Rectal smooth muscle tissue (tissue), 1 donor: ENCODE results near the gene TM4SF20.

ENCODE experiments used
- H3K27ac ChIP-seq: one replicate; pipeline ENCODE4 v1.7.0; 2013; ENCODE audit warnings: low read depth, low read length, inconsistent platforms
- H3K27me3 ChIP-seq: one replicate; pipeline ENCODE4 v1.7.0; 2013; ENCODE audit warnings: low read length; ENCODE audit not compliant: control insufficient read depth, insufficient read depth
- H3K36me3 ChIP-seq: one replicate; pipeline ENCODE4 v1.7.0; 2013; ENCODE audit warnings: low read length; ENCODE audit not compliant: control insufficient read depth, insufficient read depth
- H3K4me1 ChIP-seq: one replicate; pipeline ENCODE4 v1.7.0; 2013; ENCODE audit warnings: low read length; ENCODE audit not compliant: control insufficient read depth, insufficient read depth
- H3K4me3 ChIP-seq: one replicate; pipeline ENCODE4 v1.7.0; 2013; ENCODE audit warnings: low read length
- H3K9ac ChIP-seq: one replicate; pipeline ENCODE4 v1.7.0; 2013; ENCODE audit warnings: low read length

The TM4SF20 gene

GRCh38 chr2:227410191-227410590, 31.1 kb upstream of the TM4SF20 start:
- Histone ChIP-seq H3K4me1 (peaks cover 7% of the 10 kb centered on the region), H3K27me3 (no peaks in the 10 kb centered on the region), H3K36me3 (no peaks in the 10 kb centered on the region), H3K4me3 (no peak overlapping the region), H3K9ac (no peak overlapping the region), H3K27ac (no peak overlapping the region)

GRCh38 chr2:227407591-227408151, 28.6 kb upstream of the TM4SF20 start:
- no peaks in the 10 kb centered on the region for H3K27me3 ChIP-seq
- H3K27ac ChIP-seq, result no peak overlapping the region
- H3K9ac ChIP-seq, result no peak overlapping the region
- H3K4me3 ChIP-seq, result no peak overlapping the region
- H3K36me3 ChIP-seq, result no peaks in the 10 kb centered on the region
- H3K4me1 ChIP-seq, result peaks cover 7% of the 10 kb centered on the region

- Histone ChIP-seq H3K4me1 (peaks cover 7% of the 10 kb centered on the region), H3K36me3 (no peaks in the 10 kb centered on the region), H3K4me3 (no peak overlapping the region), H3K9ac (no peak overlapping the region), H3K27me3 (no peaks in the 10 kb centered on the region), H3K27ac (no peak overlapping the region)
Observed at GRCh38 chr2:227406177-227407031, 27.3 kb upstream of the TM4SF20 start.

GRCh38 chr2:227404585-227405271, 25.6 kb upstream of the TM4SF20 start:
- H3K27ac ChIP-seq, result no peak overlapping the region
- peaks cover 7% of the 10 kb centered on the region for H3K4me1 ChIP-seq
- no peaks in the 10 kb centered on the region for H3K36me3 ChIP-seq
- no peak overlapping the region for H3K4me3 ChIP-seq
- no peak overlapping the region for H3K9ac ChIP-seq
- no peaks in the 10 kb centered on the region for H3K27me3 ChIP-seq

GRCh38 chr2:227402959-227403358, 23.9 kb upstream of the TM4SF20 start:
- H3K27ac ChIP-seq, result no peak overlapping the region
- H3K27me3 ChIP-seq, result no peaks in the 10 kb centered on the region
- no peak overlapping the region for H3K4me3 ChIP-seq
- no peak overlapping the region for H3K9ac ChIP-seq
- no peaks in the 10 kb centered on the region for H3K36me3 ChIP-seq
- H3K4me1 ChIP-seq, result peaks cover 7% of the 10 kb centered on the region

- Histone ChIP-seq H3K27me3 (no peaks in the 10 kb centered on the region), H3K4me3 (no peak overlapping the region), H3K27ac (no peak overlapping the region), H3K9ac (no peak overlapping the region), H3K4me1 (peaks cover 7% of the 10 kb centered on the region), H3K36me3 (no peaks in the 10 kb centered on the region)
Observed at GRCh38 chr2:227402321-227402720, 23.2 kb upstream of the TM4SF20 start.

- Histone ChIP-seq H3K9ac (no peak overlapping the region), H3K27me3 (no peaks in the 10 kb centered on the region), H3K4me3 (no peak overlapping the region), H3K27ac (no peak overlapping the region), H3K4me1 (peaks cover 4% of the 10 kb centered on the region), H3K36me3 (no peaks in the 10 kb centered on the region)
Observed at GRCh38 chr2:227401550-227401949, 22.4 kb upstream of the TM4SF20 start.

GRCh38 chr2:227398684-227399670, 19.9 kb upstream of the TM4SF20 start:
- Histone ChIP-seq H3K27me3 (no peaks in the 10 kb centered on the region), H3K36me3 (no peaks in the 10 kb centered on the region), H3K4me1 (no peaks in the 10 kb centered on the region), H3K9ac (no peak overlapping the region), H3K4me3 (no peak overlapping the region), H3K27ac (no peak overlapping the region)

- H3K36me3 ChIP-seq, result no peaks in the 10 kb centered on the region
- no peak overlapping the region for H3K9ac ChIP-seq
- H3K4me1 ChIP-seq, result no peaks in the 10 kb centered on the region
- no peaks in the 10 kb centered on the region for H3K27me3 ChIP-seq
- H3K27ac ChIP-seq, result no peak overlapping the region
- H3K4me3 ChIP-seq, result no peak overlapping the region
Observed at GRCh38 chr2:227397562-227397961, 18.5 kb upstream of the TM4SF20 start.

GRCh38 chr2:227395556-227395955, 16.4 kb upstream of the TM4SF20 start:
- no peaks in the 10 kb centered on the region for H3K27me3 ChIP-seq
- H3K27ac ChIP-seq, result no peak overlapping the region
- no peak overlapping the region for H3K9ac ChIP-seq
- H3K4me1 ChIP-seq, result no peaks in the 10 kb centered on the region
- H3K36me3 ChIP-seq, result no peaks in the 10 kb centered on the region
- no peak overlapping the region for H3K4me3 ChIP-seq

- no peak overlapping the region for H3K4me3 ChIP-seq
- no peaks in the 10 kb centered on the region for H3K4me1 ChIP-seq
- H3K27me3 ChIP-seq, result no peaks in the 10 kb centered on the region
- no peak overlapping the region for H3K9ac ChIP-seq
- no peaks in the 10 kb centered on the region for H3K36me3 ChIP-seq
- no peak overlapping the region for H3K27ac ChIP-seq
Observed at GRCh38 chr2:227394401-227394800, 15.3 kb upstream of the TM4SF20 start.
